PC-9 (cell line): ENCODE results near the gene LMAN2. TPM values are rescaled to one million over a fixed set of nuclear protein-coding genes. Genes with fewer than 3 reads are reported as not detected.

Source experiments
- BruUV-seq: library from RNA; stranded (reverse); fragments of 400-500 nt; replicated peaks from 2 replicates; lab custom pipeline; 2021; lab: Mats Ljungman, UMichigan
- CTCF ChIA-PET: fragments of 300-600 bp; sonication (Branson Sonifier 250); formaldehyde crosslinking; loops from one replicate; lab custom pipeline; 2022; ENCODE audit warnings: antibody characterized with exemption; lab: Charles Lee
- POLR2A ChIA-PET: fragments of 300-600 bp; sonication (Branson Sonifier 250); formaldehyde crosslinking; loops from one replicate; lab custom pipeline; 2022; ENCODE audit warnings: antibody characterized with exemption; ENCODE audit not compliant: unreplicated experiment; lab: Charles Lee
- DNase-seq, 2 experiments: peaks; one replicate each; pipeline versions ENCODE4 v3.0.0 to v3.0.0-alpha.2; 2015 to 2022; ENCODE audit warnings: mixed read lengths in 1 of 2
- H2AFZ ChIP-seq: fragments of 200-600 bp; sonication (generic); 2 replicates; pipeline ENCODE4 v1.8.1; 2017; ENCODE audit warnings: antibody characterized with exemption
- H3F3A ChIP-seq: fragments of 200-600 bp; sonication (generic); 2 replicates; pipeline ENCODE4 v1.8.1; 2017; ENCODE audit warnings: antibody characterized with exemption, mild to moderate bottlenecking, low read depth; ENCODE audit not compliant: insufficient read depth
- H3K27ac ChIP-seq: fragments of 200-600 bp; sonication (generic); 2 replicates; pipeline ENCODE4 v1.6.1; 2016; ENCODE audit warnings: mixed run types
- H3K27me3 ChIP-seq: fragments of 200-600 bp; sonication (generic); 2 replicates; pipeline ENCODE4 v1.6.1; 2016; ENCODE audit warnings: low read depth, mixed run types; ENCODE audit not compliant: insufficient read depth
- H3K36me3 ChIP-seq: fragments of 200-600 bp; sonication (generic); 2 replicates; pipeline ENCODE4 v1.6.1; 2016; ENCODE audit warnings: low read depth, mixed run types
- H3K4me1 ChIP-seq: fragments of 200-600 bp; sonication (generic); replicated peaks from 2 replicates; pipeline ENCODE4 v1.6.1; 2016; ENCODE audit warnings: mixed run types; ENCODE audit not compliant: insufficient read depth
- H3K4me2 ChIP-seq: fragments of 200-600 bp; sonication (generic); 2 replicates; pipeline ENCODE4 v1.6.1; 2017; ENCODE audit warnings: mixed run types
- H3K4me3 ChIP-seq: fragments of 200-600 bp; sonication (generic); 2 replicates; pipeline ENCODE4 v1.6.1; 2016; ENCODE audit warnings: mixed run types
- H3K79me2 ChIP-seq: fragments of 200-600 bp; sonication (generic); 2 replicates; pipeline ENCODE4 v1.6.1; 2017; ENCODE audit warnings: low read depth, mixed run types
- H3K9me2 ChIP-seq: fragments of 200-600 bp; sonication (generic); 2 replicates; pipeline ENCODE4 v1.8.1; 2017; ENCODE audit warnings: mild to moderate bottlenecking; ENCODE audit not compliant: insufficient read depth
- H3K9me3 ChIP-seq: fragments of 200-600 bp; sonication (generic); 2 replicates; pipeline ENCODE4 v1.8.1; 2016; ENCODE audit warnings: low read depth; ENCODE audit not compliant: insufficient read depth
- H4K20me1 ChIP-seq: fragments of 200-600 bp; sonication (generic); 2 replicates; pipeline ENCODE4 v1.8.1; 2017; ENCODE audit not compliant: insufficient read depth
- EZH2 ChIP-seq: fragments of 200-600 bp; sonication (generic); IDR thresholded peaks from 2 replicates; pipeline ENCODE4 v1.8.0; 2017; ENCODE audit warnings: antibody characterized with exemption, low read depth
- intact Hi-C: fragments of 100-400 bp; cut with micrococcal nuclease; formaldehyde crosslinking; loops from one replicate; pipeline ENCODE4 v1.10.0; 2022; ENCODE audit not compliant: unreplicated experiment
- total RNA-seq: library from RNA; stranded (reverse); gene quantifications from 2 replicates; pipeline ENCODE4 v1.2.3, GENCODE V29; 2021
- TF ChIP-seq, protein P1 (sequence below): fragments of 200-600 bp; sonication (generic); conservative IDR thresholded peaks from 2 replicates; pipeline ENCODE4 v1.6.1; 2017; ENCODE audit warnings: mixed run types, antibody characterized with exemption, mild to moderate bottlenecking, moderate library complexity

The LMAN2 gene
- total RNA-seq, 1 experiment from 2014 or later = 153 TPM

DNA sequence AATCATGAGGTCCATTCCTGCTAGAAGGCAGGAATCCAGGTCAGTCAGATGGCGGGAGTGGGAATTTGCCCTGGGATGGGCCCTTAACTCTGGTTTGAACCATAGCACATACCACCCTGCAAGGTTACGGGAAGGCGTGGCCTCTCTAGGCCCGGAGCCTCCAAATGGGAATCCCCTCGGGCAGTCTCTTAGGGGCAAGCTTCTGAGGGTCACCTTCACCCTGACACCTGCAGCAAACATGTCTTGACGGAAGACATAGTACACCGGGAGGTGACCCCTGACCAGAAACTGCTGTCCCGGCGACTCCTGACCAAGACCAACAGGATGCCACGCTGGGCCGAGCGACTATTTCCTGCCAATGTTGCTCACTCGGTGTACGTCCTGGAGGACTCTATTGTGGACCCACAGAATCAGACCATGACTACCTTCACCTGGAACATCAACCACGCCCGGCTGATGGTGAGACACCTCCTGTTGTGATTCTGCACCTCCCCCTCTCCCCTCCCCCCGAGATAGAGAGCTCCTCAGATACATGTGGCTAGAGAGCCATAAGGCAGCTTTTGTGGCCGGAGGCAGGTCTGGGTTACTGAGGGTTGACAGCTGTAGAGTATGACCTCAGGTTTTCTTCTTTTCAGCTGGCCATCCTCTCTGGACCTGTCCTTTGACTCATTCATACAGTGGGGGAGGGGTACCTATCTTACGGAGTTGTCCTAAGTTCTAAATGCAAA is 46.9 kb downstream of the LMAN2 start:
- BruUV-seq = no TSS peak
- peak overlapping the region; percentile 97 for H3K4me2 ChIP-seq
- peaks cover 25% of the 10 kb centered on the region for H3K79me2 ChIP-seq
- no peak for TF ChIP-seq EZH2
- TF ChIP-seq, protein P1, sequence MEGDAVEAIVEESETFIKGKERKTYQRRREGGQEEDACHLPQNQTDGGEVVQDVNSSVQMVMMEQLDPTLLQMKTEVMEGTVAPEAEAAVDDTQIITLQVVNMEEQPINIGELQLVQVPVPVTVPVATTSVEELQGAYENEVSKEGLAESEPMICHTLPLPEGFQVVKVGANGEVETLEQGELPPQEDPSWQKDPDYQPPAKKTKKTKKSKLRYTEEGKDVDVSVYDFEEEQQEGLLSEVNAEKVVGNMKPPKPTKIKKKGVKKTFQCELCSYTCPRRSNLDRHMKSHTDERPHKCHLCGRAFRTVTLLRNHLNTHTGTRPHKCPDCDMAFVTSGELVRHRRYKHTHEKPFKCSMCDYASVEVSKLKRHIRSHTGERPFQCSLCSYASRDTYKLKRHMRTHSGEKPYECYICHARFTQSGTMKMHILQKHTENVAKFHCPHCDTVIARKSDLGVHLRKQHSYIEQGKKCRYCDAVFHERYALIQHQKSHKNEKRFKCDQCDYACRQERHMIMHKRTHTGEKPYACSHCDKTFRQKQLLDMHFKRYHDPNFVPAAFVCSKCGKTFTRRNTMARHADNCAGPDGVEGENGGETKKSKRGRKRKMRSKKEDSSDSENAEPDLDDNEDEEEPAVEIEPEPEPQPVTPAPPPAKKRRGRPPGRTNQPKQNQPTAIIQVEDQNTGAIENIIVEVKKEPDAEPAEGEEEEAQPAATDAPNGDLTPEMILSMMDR = no peak
- peaks cover 25% of the 10 kb centered on the region for H4K20me1 ChIP-seq
- peak overlapping the region; percentile 85; the same call in 1 of the 2 replicates for H2AFZ ChIP-seq
- CTCF ChIA-PET = interaction anchor here (0.6 kb wide), 2 partner anchors 213 to 888 kb away, joined by 6 to 7 read pairs; partner anchors contain the start of gene CLTB
- no peaks in the 10 kb centered on the region for H3K27me3 ChIP-seq
- peak overlapping the region; percentile 100 for H3K4me3 ChIP-seq
- POLR2A ChIA-PET = interaction anchor here (0.6 kb wide), 1 partner anchor 192 kb away, joined by 13 read pairs; no protein-coding TSS in a partner anchor
- no peak for DNase-seq
- H3F3A ChIP-seq = peaks cover 51% of the 10 kb centered on the region
- no peaks in the 10 kb centered on the region for H3K9me2 ChIP-seq
- no peaks in the 10 kb centered on the region for H3K9me3 ChIP-seq
- H3K27ac ChIP-seq = peak overlapping the region; percentile 39; the same call in 1 of the 2 replicates
- H3K36me3 ChIP-seq = peaks cover 3% of the 10 kb centered on the region; the same call in 1 of the 2 replicates
- intact Hi-C loops = loop anchor here (5.0 kb wide), 3 partner anchors 167 to 657 kb away; partner anchors contain the start of genes DDX41 and TSPAN17
- H3K4me1 ChIP-seq = peaks cover 40% of the 10 kb centered on the region

DNA sequence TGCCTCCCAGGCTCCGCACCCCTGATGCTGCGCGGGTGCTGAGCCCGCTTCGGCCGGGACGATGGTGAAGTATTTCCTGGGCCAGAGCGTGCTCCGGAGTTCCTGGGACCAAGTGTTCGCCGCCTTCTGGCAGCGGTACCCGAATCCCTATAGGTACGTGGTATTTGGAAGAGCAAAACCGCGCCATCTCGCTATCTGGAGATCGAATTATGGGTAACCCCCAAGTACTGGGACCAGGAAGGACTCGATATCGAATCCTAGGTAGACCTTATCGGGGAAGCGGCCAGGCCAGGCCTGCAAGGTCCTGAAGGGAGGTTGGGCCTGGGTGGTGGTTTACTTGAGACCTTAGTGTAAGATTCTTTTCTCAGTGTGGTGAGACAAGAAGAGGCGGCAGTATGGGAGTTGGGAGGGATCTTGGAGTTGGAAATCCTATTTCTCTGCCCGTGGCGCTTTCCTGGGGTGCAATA is 47.5 kb downstream of the LMAN2 start:
- ChIA-PET POLR2A (no interaction called here), CTCF (interaction anchor here (0.6 to 1.2 kb wide), 2 partner anchors 14 to 189 kb away, joined by 3 to 4 read pairs; no protein-coding TSS in a partner anchor)
- Histone ChIP-seq H3K9me3 (no peaks in the 10 kb centered on the region), H3K36me3 (peaks cover 3% of the 10 kb centered on the region; the same call in 1 of the 2 replicates), H3K9me2 (no peaks in the 10 kb centered on the region), H3K27me3 (no peaks in the 10 kb centered on the region), H3K4me1 (peaks cover 40% of the 10 kb centered on the region), H3F3A (peaks cover 47% of the 10 kb centered on the region), H3K4me2 (peak overlapping the region; percentile 97), H3K27ac (peak overlapping the region; percentile 39), H3K79me2 (peaks cover 25% of the 10 kb centered on the region), H4K20me1 (peaks cover 25% of the 10 kb centered on the region), H3K4me3 (peak overlapping the region; percentile 100), H2AFZ (peak overlapping the region; percentile 85)
- no peak for TF ChIP-seq EZH2
- TF ChIP-seq, protein P1 = no peak
- no peak for DNase-seq
- TSS peak; percentile 56 for BruUV-seq
- intact Hi-C loops = loop anchor here (5.0 kb wide), 3 partner anchors 167 to 657 kb away; partner anchors contain the start of genes DDX41 and TSPAN17

DNA sequence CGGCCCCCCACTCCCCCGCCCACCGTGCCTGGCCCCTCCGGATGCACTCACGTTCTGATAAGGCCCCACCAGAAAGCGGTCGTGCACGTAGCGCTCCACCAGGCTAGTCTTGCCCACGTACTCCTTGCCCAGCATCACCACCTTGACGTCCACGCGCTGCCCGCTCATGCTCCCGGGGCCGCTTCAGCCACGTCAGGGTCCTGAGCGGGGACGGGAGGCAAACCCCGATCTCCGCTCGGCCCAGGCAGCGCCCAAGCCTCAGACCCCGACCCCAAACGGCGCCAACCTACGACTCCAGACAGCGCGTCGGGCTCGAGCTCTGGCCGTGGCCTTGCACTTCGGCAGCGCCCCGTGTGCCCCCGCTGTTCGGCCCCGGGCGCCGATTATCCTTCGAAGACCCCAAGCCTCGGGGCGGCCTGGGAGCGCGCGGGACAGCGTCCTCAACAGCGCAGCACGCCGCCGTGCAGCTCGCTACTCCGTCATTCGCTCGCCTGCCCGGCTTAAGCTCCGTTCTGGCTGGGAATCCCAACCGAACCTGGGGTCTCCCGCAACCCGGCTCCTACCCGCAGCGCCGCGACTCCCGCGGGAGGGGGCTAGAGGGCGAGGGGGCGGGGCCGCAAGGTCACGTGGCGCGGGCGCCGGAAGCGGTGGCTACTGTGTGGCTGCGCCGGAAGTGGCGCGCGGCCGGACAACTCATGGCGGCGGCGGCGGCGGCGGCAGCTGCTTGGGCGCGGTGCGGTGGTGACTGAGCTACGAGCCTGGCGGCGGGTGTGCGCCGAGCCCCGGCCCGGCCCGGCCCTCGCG is 48.1 kb downstream of the LMAN2 start, which contains the start of the genes PRELID1 and RAB24:
Gene PRELID1, plus strand, starts transcription at position 679 of the 804 bp plus-strand sequence. CDS start 187 bp downstream, outside the sequence.
Gene RAB24, minus strand, starts transcription at position 599 of the 804 bp plus-strand sequence. Its CDS starts 431 bp downstream, at position 168.
- peak within 1 kb of the TSS; percentile 98 for H2AFZ ChIP-seq
- peak within 1 kb of the TSS; percentile 39 for H3K27ac ChIP-seq
- no peaks in the 10 kb centered on the region for H3K9me3 ChIP-seq
- TF ChIP-seq EZH2 = no peak
- TF ChIP-seq, protein P1 = no peak; the same call in 1 of the 2 replicates
- H3K9me2 ChIP-seq = no peaks in the 10 kb centered on the region
- peaks cover 3% of the 10 kb centered on the region; the same call in 1 of the 2 replicates for H3K36me3 ChIP-seq
- peak within 1 kb of the TSS; percentile 100 for H3K4me3 ChIP-seq
- CTCF ChIA-PET = interaction anchor here (0.6 to 1.2 kb wide), 2 partner anchors 15 to 189 kb away, joined by 3 to 4 read pairs; no protein-coding TSS in a partner anchor
- H3K27me3 ChIP-seq = no peaks in the 10 kb centered on the region
- peaks cover 30% of the 10 kb centered on the region for H4K20me1 ChIP-seq
- peak; percentile 61 to 91 for DNase-seq
- peak within 1 kb of the TSS; percentile 97 for H3K4me2 ChIP-seq
- peaks cover 25% of the 10 kb centered on the region for H3K79me2 ChIP-seq
- intact Hi-C loops = loop anchor here (5.0 kb wide), 3 partner anchors 166 to 656 kb away; partner anchors contain the start of genes DDX41 and TSPAN17
- POLR2A ChIA-PET = no interaction called here
- H3F3A ChIP-seq = peaks cover 47% of the 10 kb centered on the region
- BruUV-seq = TSS peak; percentile 18
- H3K4me1 ChIP-seq = peaks cover 40% of the 10 kb centered on the region
